ENCODE data around the gene CACYBP. TPM values are rescaled to one million over a fixed set of nuclear protein-coding genes. Genes with fewer than 3 reads are reported as not detected.
"Not testable (repeated sequence)": the region's sequence is repeated elsewhere in the genome, so short reads cannot be mapped to it uniquely, and the experiment has no call there.

Gene CACYBP
- total RNA-seq, 1 donor from 2014 or later = 70.0 TPM

- Mint-ChIP-seq H3K27ac (no peak overlapping the region), H3K36me3 (no peaks in the 10 kb centered on the region), H3K4me1 (no peaks in the 10 kb centered on the region), H3K27me3 (ENCODE audit: low read depth) (no peaks in the 10 kb centered on the region), H3K4me3 (no peak overlapping the region), H3K9me3 (peaks cover 16% of the 10 kb centered on the region)
- no peak for DNase-seq (ENCODE audit: low spot score in 2 of 2, unreplicated experiment in 2 of 2)
- TF ChIP-seq, protein P1, sequence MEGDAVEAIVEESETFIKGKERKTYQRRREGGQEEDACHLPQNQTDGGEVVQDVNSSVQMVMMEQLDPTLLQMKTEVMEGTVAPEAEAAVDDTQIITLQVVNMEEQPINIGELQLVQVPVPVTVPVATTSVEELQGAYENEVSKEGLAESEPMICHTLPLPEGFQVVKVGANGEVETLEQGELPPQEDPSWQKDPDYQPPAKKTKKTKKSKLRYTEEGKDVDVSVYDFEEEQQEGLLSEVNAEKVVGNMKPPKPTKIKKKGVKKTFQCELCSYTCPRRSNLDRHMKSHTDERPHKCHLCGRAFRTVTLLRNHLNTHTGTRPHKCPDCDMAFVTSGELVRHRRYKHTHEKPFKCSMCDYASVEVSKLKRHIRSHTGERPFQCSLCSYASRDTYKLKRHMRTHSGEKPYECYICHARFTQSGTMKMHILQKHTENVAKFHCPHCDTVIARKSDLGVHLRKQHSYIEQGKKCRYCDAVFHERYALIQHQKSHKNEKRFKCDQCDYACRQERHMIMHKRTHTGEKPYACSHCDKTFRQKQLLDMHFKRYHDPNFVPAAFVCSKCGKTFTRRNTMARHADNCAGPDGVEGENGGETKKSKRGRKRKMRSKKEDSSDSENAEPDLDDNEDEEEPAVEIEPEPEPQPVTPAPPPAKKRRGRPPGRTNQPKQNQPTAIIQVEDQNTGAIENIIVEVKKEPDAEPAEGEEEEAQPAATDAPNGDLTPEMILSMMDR (IDR thresholded peaks at IDR 0.05; ENCODE audit: unreplicated experiment) = no peak
These were observed 42.9 kb downstream of the CACYBP start for GRCh38 chr1:175042650-175043049.

- Mint-ChIP-seq H3K27me3 (ENCODE audit: low read depth) (peaks cover 4% of the 10 kb centered on the region), H3K9me3 (peaks cover 16% of the 10 kb centered on the region), H3K27ac (no peak overlapping the region), H3K4me1 (no peaks in the 10 kb centered on the region), H3K36me3 (no peaks in the 10 kb centered on the region), H3K4me3 (no peak overlapping the region)
- no peak for DNase-seq (ENCODE audit: low spot score in 2 of 2, unreplicated experiment in 2 of 2)
- TF ChIP-seq, protein P1 (IDR thresholded peaks at IDR 0.05; ENCODE audit: unreplicated experiment) = no peak
These were observed 44.1 kb downstream of the CACYBP start for GRCh38 chr1:175043824-175044223.

DNA sequence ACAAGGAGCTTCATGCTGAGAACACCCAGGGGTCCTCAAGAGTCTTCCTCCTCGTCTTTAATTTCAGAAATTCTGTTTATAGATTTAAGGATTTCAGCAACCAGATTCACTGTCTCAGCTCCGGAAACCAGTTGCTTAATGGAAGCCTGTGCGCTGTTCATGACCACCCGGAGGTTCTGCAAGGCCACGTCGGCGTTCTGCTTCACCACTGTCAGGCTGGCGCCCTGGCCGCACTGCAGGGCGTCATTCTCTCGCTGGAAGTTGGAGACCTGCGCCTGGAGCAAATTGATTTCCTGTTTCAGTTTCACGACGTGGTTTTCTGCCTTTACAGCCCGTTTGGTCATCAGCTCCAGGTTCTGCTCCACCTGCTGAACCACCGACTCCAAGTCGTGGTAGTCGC lies 44.8 kb downstream of the CACYBP start:
- not testable (repeated sequence) for H3K27me3 Mint-ChIP-seq (ENCODE audit: low read depth); H3K4me1 Mint-ChIP-seq; DNase-seq (ENCODE audit: low spot score in 2 of 2, unreplicated experiment in 2 of 2); H3K36me3 Mint-ChIP-seq; H3K4me3 Mint-ChIP-seq; H3K27ac Mint-ChIP-seq
- H3K9me3 Mint-ChIP-seq = peaks cover 16% of the 10 kb centered on the region

DNA sequence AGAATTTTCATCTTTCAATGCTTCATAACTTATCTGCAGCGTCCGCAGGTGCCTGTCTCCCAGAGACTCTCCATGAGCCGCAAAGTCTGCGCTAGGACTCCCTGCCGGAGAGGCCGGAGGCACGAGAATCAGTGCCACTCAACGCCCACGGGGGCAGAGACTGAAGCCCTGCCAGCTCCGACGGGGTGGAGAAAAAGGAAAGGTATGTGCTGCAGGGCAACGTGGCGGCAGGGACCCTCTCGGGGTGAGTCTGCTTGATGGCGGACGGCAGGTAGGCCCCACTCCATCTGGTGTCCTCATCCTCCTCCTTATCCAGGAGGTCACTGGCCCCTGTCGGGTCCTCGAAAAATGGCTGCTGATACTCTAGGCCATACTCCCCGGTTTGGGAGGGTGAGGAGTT lies 45.4 kb downstream of the CACYBP start:
- peaks cover 13% of the 10 kb centered on the region for H3K27me3 Mint-ChIP-seq (ENCODE audit: low read depth)
- no peak overlapping the region for H3K27ac Mint-ChIP-seq
- TF ChIP-seq, protein P1 (IDR thresholded peaks at IDR 0.05; ENCODE audit: unreplicated experiment) = no peak
- H3K4me3 Mint-ChIP-seq = no peak overlapping the region
- H3K4me1 Mint-ChIP-seq = no peaks in the 10 kb centered on the region
- H3K9me3 Mint-ChIP-seq = peaks cover 16% of the 10 kb centered on the region
- no peak for DNase-seq (ENCODE audit: low spot score in 2 of 2, unreplicated experiment in 2 of 2)
- H3K36me3 Mint-ChIP-seq = no peaks in the 10 kb centered on the region

DNA sequence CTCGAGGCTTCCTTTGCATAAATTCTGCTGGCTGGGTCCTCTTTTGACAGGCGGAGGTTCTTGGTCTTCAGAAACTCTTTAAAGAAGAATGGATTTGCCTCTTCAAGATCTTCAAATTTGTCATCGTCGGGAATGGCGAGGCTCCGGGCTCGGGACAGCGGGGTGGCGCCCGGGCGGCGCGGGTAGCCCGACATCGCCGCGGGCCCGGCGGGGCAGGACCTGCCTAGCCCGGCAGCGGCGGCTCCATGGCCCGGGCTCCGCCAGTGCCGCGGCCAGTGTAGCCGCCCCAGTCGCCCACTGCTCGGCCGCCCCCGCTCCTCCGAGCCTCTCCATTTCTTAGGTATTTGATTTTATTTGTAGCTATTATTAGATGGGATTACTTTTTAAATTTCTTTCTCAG lies 45.8 kb downstream of the CACYBP start:
- DNase-seq (ENCODE audit: low spot score in 2 of 2, unreplicated experiment in 2 of 2) = no peak
- Mint-ChIP-seq H3K36me3 (no peaks in the 10 kb centered on the region), H3K27ac (no peak overlapping the region), H3K4me1 (no peaks in the 10 kb centered on the region), H3K4me3 (no peak overlapping the region), H3K27me3 (ENCODE audit: low read depth) (peaks cover 16% of the 10 kb centered on the region), H3K9me3 (peaks cover 16% of the 10 kb centered on the region)
- TF ChIP-seq, protein P1 (IDR thresholded peaks at IDR 0.05; ENCODE audit: unreplicated experiment) = no peak

DNA sequence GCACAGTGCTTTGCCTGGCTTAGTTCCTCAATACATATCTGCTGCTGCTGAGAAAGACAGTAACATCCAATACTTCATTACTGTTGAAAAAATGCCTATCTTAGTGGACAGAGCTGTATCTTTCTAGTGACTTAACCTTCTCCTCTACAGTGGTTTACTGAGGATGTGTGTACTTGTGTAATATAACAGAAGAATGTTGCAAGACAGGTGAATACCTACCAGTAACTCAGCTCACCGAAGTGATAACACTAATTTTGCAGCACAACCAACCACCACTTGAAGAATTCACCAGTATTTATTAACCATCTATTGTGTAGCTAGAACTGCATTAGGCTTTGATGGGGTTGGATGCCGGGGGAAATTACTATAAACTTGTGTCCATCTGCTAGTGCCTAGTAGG lies 51.2 kb downstream of the CACYBP start:
- no peak overlapping the region for H3K27ac Mint-ChIP-seq
- peaks cover 24% of the 10 kb centered on the region for H3K27me3 Mint-ChIP-seq (ENCODE audit: low read depth)
- H3K9me3 Mint-ChIP-seq = peaks cover 7% of the 10 kb centered on the region
- no peak overlapping the region for H3K4me3 Mint-ChIP-seq
- TF ChIP-seq, protein P1 (IDR thresholded peaks at IDR 0.05; ENCODE audit: unreplicated experiment) = no peak
- DNase-seq (ENCODE audit: low spot score in 2 of 2, unreplicated experiment in 2 of 2) = no peak
- no peaks in the 10 kb centered on the region for H3K4me1 Mint-ChIP-seq
- no peaks in the 10 kb centered on the region for H3K36me3 Mint-ChIP-seq

Measured in mesothelial cell of epicardium (in vitro differentiated cells).